ENCODE data around the gene EPG5.

The EPG5 gene

GRCh38 chr18:45877403-45877802, 89.7 kb downstream of the EPG5 start:
- no peak overlapping the region for H3K4me3 ChIP-seq (ENCODE audit: low read depth, low read length)
- POLR2A ChIA-PET: no interaction called here
- CTCF ChIA-PET: interaction anchor here (0.9 to 16.9 kb wide), 12 partner anchors 13 to 213 kb away, joined by 3 to 385 read pairs (median 30); partner anchors contain the start of gene SLC14A1
- no peak for DNase-seq (ENCODE audit: low read depth, low spot score)
- no peak for TF ChIP-seq CTCF (IDR thresholded peaks at IDR 0.05; ENCODE audit: insufficient read depth, low read length, missing control alignments)

GRCh38 chr18:45876161-45876560, 91.0 kb downstream of the EPG5 start:
- no peak for DNase-seq (ENCODE audit: low read depth, low spot score)
- no peak overlapping the region for H3K4me3 ChIP-seq (ENCODE audit: low read depth, low read length)
- CTCF ChIA-PET: interaction anchor here (1.3 to 16.9 kb wide), 6 partner anchors 14 to 211 kb away, joined by 3 to 385 read pairs (median 141); partner anchors contain the start of gene SLC14A1
- POLR2A ChIA-PET: no interaction called here
- no peak for TF ChIP-seq CTCF (IDR thresholded peaks at IDR 0.05; ENCODE audit: insufficient read depth, low read length, missing control alignments)

DNA sequence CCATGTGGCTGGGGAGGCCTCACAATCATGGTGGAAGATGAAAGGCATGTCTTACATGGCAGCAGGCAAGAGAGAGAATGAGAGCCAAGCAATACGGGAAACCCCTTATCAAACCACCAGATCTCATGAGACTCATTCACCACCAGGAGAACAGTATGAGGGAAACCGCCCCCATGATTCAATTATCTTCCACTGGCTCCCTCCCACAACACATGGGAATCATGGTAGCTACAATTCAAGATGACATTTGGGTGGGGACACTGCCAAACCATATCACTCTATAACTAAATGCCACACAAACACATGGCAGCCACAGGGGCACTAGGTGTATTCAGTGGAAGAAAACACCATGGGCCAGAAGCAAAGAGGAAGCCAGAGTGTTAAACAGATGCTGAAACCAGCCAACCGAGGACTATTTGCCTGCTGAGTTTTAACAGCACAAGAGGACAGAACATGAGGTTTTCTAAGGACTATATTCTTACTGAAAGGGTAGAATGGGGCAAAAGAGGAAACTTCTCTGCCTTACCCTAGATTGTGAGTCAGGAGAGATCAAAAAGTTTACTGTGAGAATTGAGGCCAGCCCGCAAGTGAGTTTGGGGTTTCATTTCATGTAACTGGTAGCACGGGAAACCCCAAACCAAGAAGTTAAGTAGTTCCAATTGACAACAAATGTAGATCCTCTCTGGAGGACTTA, 92.5 kb downstream of the EPG5 start:
- CTCF ChIA-PET: interaction anchor here (1.3 to 16.9 kb wide), 3 partner anchors 24 to 210 kb away, joined by 3 to 385 read pairs (median 226); no protein-coding TSS in a partner anchor

GRCh38 chr18:45871431-45872084, 95.6 kb downstream of the EPG5 start:
- no peak for TF ChIP-seq CTCF (IDR thresholded peaks at IDR 0.05; ENCODE audit: insufficient read depth, low read length, missing control alignments)
- DNase-seq (ENCODE audit: low read depth, low spot score): no peak
- no peak overlapping the region for H3K4me3 ChIP-seq (ENCODE audit: low read depth, low read length)
- ChIA-PET POLR2A (no interaction called here), CTCF (interaction anchor here (1.4 to 18.3 kb wide), 2 partner anchors 7 to 181 kb away, joined by 4 to 202 read pairs; no protein-coding TSS in a partner anchor)

More for the DNA sequence above, 92.5 kb downstream of the EPG5 start:
- no peak for TF ChIP-seq CTCF (IDR thresholded peaks at IDR 0.05; ENCODE audit: insufficient read depth, low read length, missing control alignments)
- DNase-seq (ENCODE audit: low read depth, low spot score): no peak
- POLR2A ChIA-PET: no interaction called here
- no peak overlapping the region for H3K4me3 ChIP-seq (ENCODE audit: low read depth, low read length)

- no peak overlapping the region for H3K4me3 ChIP-seq (ENCODE audit: low read depth, low read length)
- TF ChIP-seq CTCF (IDR thresholded peaks at IDR 0.05; ENCODE audit: insufficient read depth, low read length, missing control alignments): no peak
- DNase-seq (ENCODE audit: low read depth, low spot score): no peak
- CTCF ChIA-PET: interaction anchor here (1.1 to 18.3 kb wide), 5 partner anchors 8 to 206 kb away, joined by 3 to 202 read pairs (median 4); no protein-coding TSS in a partner anchor
- POLR2A ChIA-PET: no interaction called here
Measured at GRCh38 chr18:45870419-45870818, 96.7 kb downstream of the EPG5 start.

- no peak for DNase-seq (ENCODE audit: low read depth, low spot score)
- ChIA-PET POLR2A (no interaction called here), CTCF (interaction anchor here (1.5 to 18.3 kb wide), 4 partner anchors 13 to 200 kb away, joined by 3 to 202 read pairs (median 22); no protein-coding TSS in a partner anchor)
- H3K4me3 ChIP-seq (ENCODE audit: low read depth, low read length): no peak overlapping the region
- no peak for TF ChIP-seq CTCF (IDR thresholded peaks at IDR 0.05; ENCODE audit: insufficient read depth, low read length, missing control alignments)
Measured at GRCh38 chr18:45865466-45865865, 101.7 kb downstream of the EPG5 start.

All from AG04449 (cell line).